ENCODE data around the gene TBC1D2B.

TBC1D2B gene

GRCh38 chr15:78071383-78071782 is 6.1 kb downstream of the TBC1D2B start:
- DNase-seq: no peak

- DNase-seq: peak; percentile 73
These were observed 7.3 kb downstream of the TBC1D2B start for GRCh38 chr15:78070049-78070700.

- DNase-seq: no peak
These were observed 8.0 kb downstream of the TBC1D2B start for GRCh38 chr15:78069462-78070029.

GRCh38 chr15:78069052-78069414 is 8.5 kb downstream of the TBC1D2B start:
- peak; percentile 50 for DNase-seq

- DNase-seq: no peak
These were observed 9.9 kb downstream of the TBC1D2B start for GRCh38 chr15:78067328-78068228.

- DNase-seq: peak; percentile 59
These were observed 11.3 kb downstream of the TBC1D2B start for GRCh38 chr15:78065973-78066946.

GRCh38 chr15:78065284-78065872 is 12.1 kb downstream of the TBC1D2B start:
- no peak for DNase-seq

- no peak for DNase-seq
These were observed 13.0 kb downstream of the TBC1D2B start for GRCh38 chr15:78064544-78064943.

- no peak for DNase-seq
These were observed 13.5 kb downstream of the TBC1D2B start for GRCh38 chr15:78063970-78064385.

- no peak for DNase-seq
These were observed 14.3 kb downstream of the TBC1D2B start for GRCh38 chr15:78063217-78063616.

- DNase-seq: peak; percentile 73
These were observed 15.5 kb downstream of the TBC1D2B start for GRCh38 chr15:78061963-78062427.

- DNase-seq: no peak
These were observed 17.3 kb downstream of the TBC1D2B start for GRCh38 chr15:78060232-78060631.

- DNase-seq: no peak
These were observed 18.2 kb downstream of the TBC1D2B start for GRCh38 chr15:78059110-78059839.

GRCh38 chr15:78058401-78058935 is 19.0 kb downstream of the TBC1D2B start:
- no peak for DNase-seq

GRCh38 chr15:78057803-78058202 is 19.7 kb downstream of the TBC1D2B start:
- DNase-seq: no peak

- DNase-seq: no peak
These were observed 20.7 kb downstream of the TBC1D2B start for GRCh38 chr15:78056714-78057269.

GRCh38 chr15:78055919-78056713 is 21.4 kb downstream of the TBC1D2B start:
- DNase-seq: no peak

GRCh38 chr15:78054966-78055365 is 22.5 kb downstream of the TBC1D2B start:
- DNase-seq: no peak

- no peak for DNase-seq
These were observed 23.0 kb downstream of the TBC1D2B start for GRCh38 chr15:78054518-78054917.

GRCh38 chr15:78052545-78052944 is 25.0 kb downstream of the TBC1D2B start:
- DNase-seq: peak; percentile 49
